ENCODE data around the gene PRR15L.

DNA sequence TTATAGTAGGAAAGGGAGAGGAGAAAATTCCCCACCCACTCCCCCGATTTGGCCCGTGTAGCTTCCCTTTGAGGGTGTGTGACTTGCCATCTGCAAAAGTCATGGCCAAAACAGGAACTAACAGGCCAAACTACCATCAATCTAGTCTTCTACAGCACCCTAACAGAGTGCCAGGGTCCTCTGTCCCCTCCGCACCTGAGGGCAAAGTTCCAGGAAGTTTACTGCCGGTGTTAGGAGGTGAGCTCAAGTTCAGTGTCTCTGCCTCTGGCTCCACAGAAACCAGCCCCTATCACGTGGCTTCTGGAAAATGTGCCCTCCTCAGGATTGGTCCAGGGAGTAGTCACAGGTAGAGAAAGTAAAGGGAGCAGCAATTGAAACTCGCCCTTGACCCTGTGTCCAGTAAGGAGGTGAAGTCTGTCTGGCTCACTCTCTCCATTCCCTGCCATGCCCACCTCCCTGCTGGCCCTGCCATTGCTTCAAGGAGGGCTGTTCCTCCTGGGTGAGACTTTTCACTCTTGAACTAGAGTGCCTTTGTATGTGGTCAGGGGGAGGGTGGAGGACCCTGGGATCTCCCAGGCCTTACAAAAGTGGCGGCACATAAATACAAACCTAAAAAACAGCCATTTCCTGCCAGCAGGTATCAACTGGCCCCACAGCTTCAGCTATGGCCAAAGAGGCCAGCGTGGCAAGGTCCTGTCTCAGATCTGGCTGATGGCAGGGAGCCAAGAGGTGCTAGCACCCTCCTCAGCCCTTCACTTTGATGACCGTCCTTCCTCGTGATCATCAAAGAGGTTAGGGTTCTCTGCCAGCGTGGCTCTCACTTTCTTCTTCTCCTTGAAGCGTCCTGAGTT lies 5.3 kb downstream of the PRR15L start:
- TF ChIP-seq, protein P1, sequence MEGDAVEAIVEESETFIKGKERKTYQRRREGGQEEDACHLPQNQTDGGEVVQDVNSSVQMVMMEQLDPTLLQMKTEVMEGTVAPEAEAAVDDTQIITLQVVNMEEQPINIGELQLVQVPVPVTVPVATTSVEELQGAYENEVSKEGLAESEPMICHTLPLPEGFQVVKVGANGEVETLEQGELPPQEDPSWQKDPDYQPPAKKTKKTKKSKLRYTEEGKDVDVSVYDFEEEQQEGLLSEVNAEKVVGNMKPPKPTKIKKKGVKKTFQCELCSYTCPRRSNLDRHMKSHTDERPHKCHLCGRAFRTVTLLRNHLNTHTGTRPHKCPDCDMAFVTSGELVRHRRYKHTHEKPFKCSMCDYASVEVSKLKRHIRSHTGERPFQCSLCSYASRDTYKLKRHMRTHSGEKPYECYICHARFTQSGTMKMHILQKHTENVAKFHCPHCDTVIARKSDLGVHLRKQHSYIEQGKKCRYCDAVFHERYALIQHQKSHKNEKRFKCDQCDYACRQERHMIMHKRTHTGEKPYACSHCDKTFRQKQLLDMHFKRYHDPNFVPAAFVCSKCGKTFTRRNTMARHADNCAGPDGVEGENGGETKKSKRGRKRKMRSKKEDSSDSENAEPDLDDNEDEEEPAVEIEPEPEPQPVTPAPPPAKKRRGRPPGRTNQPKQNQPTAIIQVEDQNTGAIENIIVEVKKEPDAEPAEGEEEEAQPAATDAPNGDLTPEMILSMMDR (IDR thresholded peaks at IDR 0.05; ENCODE audit: control extremely low read depth in 1 of 3, insufficient read depth in 1 of 3, low read depth in 1 of 3, low read length in 3 of 3), result no peak
- no peak for TF ChIP-seq TBP (IDR thresholded peaks at IDR 0.05; ENCODE audit: low read depth, low read length)
- no peak for TF ChIP-seq CBX8 (IDR thresholded peaks at IDR 0.05; ENCODE audit: borderline replicate concordance, low read depth, low read length)
- no peak for TF ChIP-seq SP4 (IDR thresholded peaks at IDR 0.05; ENCODE audit: low read length)
- no peak for TF ChIP-seq POLR2A (IDR thresholded peaks at IDR 0.05; ENCODE audit: control extremely low read depth in 1 of 2, low read depth in 2 of 2, low read length in 2 of 2)
- no peak for TF ChIP-seq JUN (IDR thresholded peaks at IDR 0.05; ENCODE audit: low read depth, low read length)
- TF ChIP-seq, protein P2, sequence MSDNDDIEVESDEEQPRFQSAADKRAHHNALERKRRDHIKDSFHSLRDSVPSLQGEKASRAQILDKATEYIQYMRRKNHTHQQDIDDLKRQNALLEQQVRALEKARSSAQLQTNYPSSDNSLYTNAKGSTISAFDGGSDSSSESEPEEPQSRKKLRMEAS (IDR thresholded peaks at IDR 0.05), result no peak
- no peak for TF ChIP-seq CEBPB (IDR thresholded peaks at IDR 0.05; ENCODE audit: low read depth, low read length)
- no peak for TF ChIP-seq TCF12 (IDR thresholded peaks at IDR 0.05; ENCODE audit: low read depth, low read length)
- TF ChIP-seq EZH2 (IDR thresholded peaks at IDR 0.05; ENCODE audit: low read depth, low read length, severe bottlenecking), result no peak
- TF ChIP-seq, protein P3, sequence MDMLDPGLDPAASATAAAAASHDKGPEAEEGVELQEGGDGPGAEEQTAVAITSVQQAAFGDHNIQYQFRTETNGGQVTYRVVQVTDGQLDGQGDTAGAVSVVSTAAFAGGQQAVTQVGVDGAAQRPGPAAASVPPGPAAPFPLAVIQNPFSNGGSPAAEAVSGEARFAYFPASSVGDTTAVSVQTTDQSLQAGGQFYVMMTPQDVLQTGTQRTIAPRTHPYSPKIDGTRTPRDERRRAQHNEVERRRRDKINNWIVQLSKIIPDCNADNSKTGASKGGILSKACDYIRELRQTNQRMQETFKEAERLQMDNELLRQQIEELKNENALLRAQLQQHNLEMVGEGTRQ (IDR thresholded peaks at IDR 0.05; ENCODE audit: low read length), result no peak

Data from H1 (cell line).